Endothelial cell of umbilical vein (primary cell): Measurements from ENCODE around the gene FUT6. TPM values are rescaled to one million over a fixed set of nuclear protein-coding genes. Genes with fewer than 3 reads are reported as not detected.

Experiments used
- BruUV-seq: library from RNA; stranded (reverse); fragments of 400-500 nt; replicated peaks from 2 replicates; lab custom pipeline; 2021; lab: Mats Ljungman, UMichigan
- CTCF ChIA-PET: fragments of 300-600, 350-600 bp; sonication (Branson Sonifier 250); formaldehyde crosslinking; loops from one replicate; lab custom pipeline; 2021; ENCODE audit warnings: antibody characterized with exemption, inconsistent platforms; lab: Charles Lee
- POLR2A ChIA-PET: fragments of 300-600, 350-600 bp; sonication (Branson Sonifier 250); formaldehyde crosslinking; loops from one replicate; lab custom pipeline; 2021; ENCODE audit warnings: antibody characterized with exemption, inconsistent platforms; lab: Charles Lee
- DNase-seq: peaks from one replicate; pipeline ENCODE4 v3.0.0-alpha.2; 2011; ENCODE audit warnings: low read depth, low spot score
- FAIRE-seq: peaks from 2 replicates; lab custom pipeline; 2011; peaks lifted over from hg19 to GRCh38; lab: Jason Lieb, UNC
- H2AFZ ChIP-seq: 2 replicates; pipeline ENCODE4 v1.6.0; 2012; ENCODE audit warnings: low read depth, low read length, control low read depth, inconsistent platforms
- H3K27ac ChIP-seq: 2 replicates; pipeline ENCODE4 v1.5.1; 2011; ENCODE audit warnings: low read depth, mild to moderate bottlenecking, control low read depth, low read length, moderate library complexity; ENCODE audit not compliant: insufficient read depth
- H3K27me3 ChIP-seq, 2 experiments: 2 replicates each; pipeline versions ENCODE4 v1.6.0 to v1.6.1; 2011; ENCODE audit warnings: low read length in 2 of 2, mixed read lengths in 1 of 2; ENCODE audit not compliant: control insufficient read depth in 2 of 2, insufficient read depth in 2 of 2
- H3K36me3 ChIP-seq, 2 experiments: 2 replicates in 1 of 2; 3 replicates in 1 of 2; pipeline ENCODE4 v1.5.1; 2011; ENCODE audit warnings: low read length in 2 of 2, mild to moderate bottlenecking in 1 of 2, moderate library complexity in 1 of 2; ENCODE audit not compliant: control insufficient read depth in 2 of 2, insufficient read depth in 2 of 2; ENCODE audit errors: extremely low read depth in 1 of 2
- H3K4me1 ChIP-seq: 3 replicates; pipeline ENCODE4 v1.5.1; 2011; ENCODE audit warnings: mild to moderate bottlenecking, low read length; ENCODE audit not compliant: control insufficient read depth, insufficient read depth; ENCODE audit errors: extremely low read depth
- H3K4me2 ChIP-seq: 2 replicates; pipeline ENCODE4 v1.6.1; 2011; ENCODE audit warnings: low read length, control low read depth, mixed read lengths; ENCODE audit not compliant: insufficient read depth
- H3K4me3 ChIP-seq, 3 experiments: fragments of 200-600 bp in 1 of 3; sonication (generic), shearing (Covaris generic) in 1 of 3; replicated peaks in 1 of 3; 2 replicates each; pipeline ENCODE4 v1.5.1; 2011 to 2016; ENCODE audit warnings: control low read depth in 3 of 3, low read length in 3 of 3, mild to moderate bottlenecking in 2 of 3, inconsistent platforms in 1 of 3, low read depth in 1 of 3, moderate library complexity in 1 of 3; ENCODE audit not compliant: insufficient read depth in 1 of 3
- H3K79me2 ChIP-seq: 2 replicates; pipeline ENCODE4 v1.6.0; 2012; ENCODE audit warnings: low read length, inconsistent platforms; ENCODE audit not compliant: control insufficient read depth, insufficient read depth
- H3K9ac ChIP-seq: replicated peaks from 2 replicates; pipeline ENCODE3; 2011; ENCODE audit warnings: low read length, control low read depth; ENCODE audit not compliant: insufficient read depth; ENCODE audit errors: extremely low read depth
- H3K9me1 ChIP-seq: replicated peaks from 3 replicates; pipeline ENCODE4 v1.6.0; 2011; ENCODE audit warnings: mild to moderate bottlenecking, low read length; ENCODE audit not compliant: control insufficient read depth, insufficient read depth; ENCODE audit errors: extremely low read depth
- H3K9me3 ChIP-seq: replicated peaks from 2 replicates; pipeline ENCODE4 v1.5.1; 2012; ENCODE audit warnings: low read length, inconsistent platforms; ENCODE audit not compliant: control insufficient read depth, insufficient read depth
- H4K20me1 ChIP-seq: replicated peaks from 2 replicates; pipeline ENCODE3; 2011; ENCODE audit warnings: mild to moderate bottlenecking, low read length; ENCODE audit not compliant: control insufficient read depth, insufficient read depth; ENCODE audit errors: extremely low read depth
- CTCF ChIP-seq, 2 donors: IDR thresholded peaks; 1 replicate in 1 of 2; 2 replicates in 1 of 2; pipeline ENCODE4 v1.5.1; 2011; ENCODE audit warnings: low read length in 2 of 2, mild to moderate bottlenecking in 2 of 2, moderate library complexity in 2 of 2, control low read depth in 1 of 2, inconsistent platforms in 1 of 2, low read depth in 1 of 2; ENCODE audit not compliant: insufficient read depth in 1 of 2; ENCODE audit errors: extremely low read depth in 1 of 2
- EZH2 ChIP-seq: IDR thresholded peaks from 2 replicates; pipeline ENCODE4 v1.6.1; 2012; ENCODE audit warnings: borderline replicate concordance, low read depth, mild to moderate bottlenecking, moderate library complexity, low read length, inconsistent platforms; ENCODE audit not compliant: severe bottlenecking
- FOS ChIP-seq: IDR thresholded peaks from 2 replicates; pipeline ENCODE4 v1.6.1; 2011; ENCODE audit warnings: mild to moderate bottlenecking, low read length, moderate library complexity, borderline replicate concordance; ENCODE audit not compliant: insufficient read depth
- GATA2 ChIP-seq: IDR thresholded peaks from 2 replicates; pipeline ENCODE4 v1.7.0; 2011; ENCODE audit warnings: low read depth, mild to moderate bottlenecking, moderate library complexity, mixed read lengths, low read length; ENCODE audit not compliant: insufficient read length, insufficient read depth
- JUN ChIP-seq: IDR thresholded peaks from 2 replicates; pipeline ENCODE4 v1.6.1; 2011; ENCODE audit warnings: borderline replicate concordance, low read depth; ENCODE audit not compliant: insufficient read length, insufficient read depth
- MYC ChIP-seq: IDR thresholded peaks from one replicate; pipeline ENCODE4 v1.6.1; 2011; ENCODE audit warnings: mild to moderate bottlenecking, low read depth, low read length
- POLR2A ChIP-seq: IDR thresholded peaks from 2 replicates; pipeline ENCODE4 v1.6.1; 2012; ENCODE audit warnings: low read depth, mild to moderate bottlenecking, control low read depth, low read length
- POLR2AphosphoS5 ChIP-seq: IDR thresholded peaks from 2 replicates; pipeline ENCODE4 v1.6.1; 2012; ENCODE audit warnings: low read depth, mild to moderate bottlenecking, control low read depth, low read length, moderate library complexity; ENCODE audit not compliant: insufficient read depth
- dilution Hi-C: fragments of 300-500 bp; cut with MboI; formaldehyde crosslinking; loops from one replicate; pipeline ENCODE4 v1.15.0; 2019; ENCODE audit warnings: low sequenced_read_pairs; ENCODE audit not compliant: extremely low pct_ligation_motif_present
- intact Hi-C: fragments of 100-400 bp; cut with micrococcal nuclease; formaldehyde crosslinking; loops from one replicate; pipeline ENCODE4 v1.10.0; 2022
- polyA plus RNA-seq, 4 experiments: library from polyadenylated mRNA; depleted of rRNA in 3 of 4; stranded (reverse) in 3 of 4; unstranded in 1 of 4; fragments of >200 nt; gene quantifications; 2 replicates each; pipeline versions ENCODE4 v1.2.1 to v1.2.3, GENCODE V29; 2011 to 2012; ENCODE audit warnings: missing spikeins in 1 of 4
- total RNA-seq: library from RNA; stranded (reverse); gene quantifications from 2 replicates; pipeline ENCODE4 v1.2.3, GENCODE V29; 2021

The FUT6 gene
- total and polyA plus RNA-seq, 2 donors (not counting 3 experiments of a cell fraction or from before 2014, with no cell fraction given), result not detected

GRCh38 chr19:5782945-5783919, 56.3 kb downstream of the FUT6 start:
- Histone ChIP-seq H3K9me3 (no peaks in the 10 kb centered on the region), H3K27ac (no peak overlapping the region), H3K79me2 (no peaks in the 10 kb centered on the region), H3K4me2 (no peak overlapping the region), H3K4me3 (no peak overlapping the region), H4K20me1 (no peaks in the 10 kb centered on the region), H3K9ac (no peak overlapping the region), H3K4me1 (no peaks in the 10 kb centered on the region), H2AFZ (no peak overlapping the region), H3K9me1 (no peaks in the 10 kb centered on the region), H3K36me3 (peaks cover 4 to 26% of the 10 kb centered on the region in 2 experiments), H3K27me3 (no peaks in the 10 kb centered on the region)
- CTCF ChIA-PET, result interaction anchor here (1.6 kb wide), 1 partner anchor 21 kb away, joined by 7 read pairs; no protein-coding TSS in a partner anchor
- intact Hi-C loops (no loop called here), dilution Hi-C loops (no loop called here)
- FAIRE-seq (no peak), DNase-seq (no peak)
- TF ChIP-seq CTCF (IDR thresholded peaks at IDR 0.05; ENCODE audit: extremely low read depth in 1 of 2, insufficient read depth in 1 of 2, low read depth in 1 of 2, low read length in 2 of 2), result no peak
- TF ChIP-seq EZH2, result no peak
- TF ChIP-seq JUN, result no peak
- TF ChIP-seq MYC, result no peak
- TF ChIP-seq FOS, result no peak
- TF ChIP-seq POLR2A, result no peak
- no peak for TF ChIP-seq POLR2AphosphoS5
- no peak for TF ChIP-seq GATA2
- POLR2A ChIA-PET, result interaction anchor here (0.6 kb wide), 1 partner anchor 62 kb away, joined by 5 read pairs; no protein-coding TSS in a partner anchor
- no TSS peak for BruUV-seq
